ENCODE data around the gene SCARB2. TPM values are rescaled to one million over a fixed set of nuclear protein-coding genes. Genes with fewer than 3 reads are reported as not detected.

Gene SCARB2
- total RNA-seq: 116 and 124 TPM in 2 replicates

GRCh38 chr4:76213415-76214176, at the start of gene SCARB2:
TSS of gene SCARB2 (minus strand) at chr4:76213824. CDS start at chr4:76213543, 281 bp downstream.

GRCh38 chr4:76251441-76252270, 38.0 kb upstream of the SCARB2 start, which contains the start of gene FAM47E:
TSS of gene FAM47E (plus strand) at chr4:76251721. CDS start at chr4:76251747, 26 bp downstream.

GRCh38 chr4:76148142-76148865, 65.3 kb downstream of the SCARB2 start, which contains the start of gene NUP54:
TSS of gene NUP54 (minus strand) at chr4:76148397. CDS start at chr4:76148374, 23 bp downstream.

Other genes starting within 250 kb of the SCARB2 start
- 20.5 and 20.6 TPM in 2 replicates for gene SDAD1, start 222.9 kb downstream of the SCARB2 start, total RNA-seq
- gene CXCL9, start 206.3 kb downstream of the SCARB2 start, total RNA-seq: not detected in 2 replicates
- gene CXCL10, start 190.3 kb downstream of the SCARB2 start, total RNA-seq: not detected in 2 replicates
- not detected in 2 replicates for gene CXCL11, start 177.8 kb downstream of the SCARB2 start, total RNA-seq
- gene ART3, start 139.1 kb downstream of the SCARB2 start, total RNA-seq: not detected in 2 replicates
- 29.2 and 30.0 TPM in 2 replicates for gene NUP54, start 65.4 kb downstream of the SCARB2 start, total RNA-seq
- gene FAM47E, start 37.9 kb upstream of the SCARB2 start, total RNA-seq: under 0.01 TPM in 1 of 2 replicates, not detected in the other
- gene STBD1, start 92.9 kb upstream of the SCARB2 start, total RNA-seq: 0.94 and 4.6 TPM in 2 replicates
- gene CCDC158, start 207.3 kb upstream of the SCARB2 start, total RNA-seq: under 0.01 TPM in 2 replicates
- 0.60 and 7.7 TPM in 2 replicates for gene SHROOM3, start 221.4 kb upstream of the SCARB2 start, total RNA-seq

Data from pericardium fibroblast (primary cell).